ENCODE data around the gene ZNF827.

ZNF827 gene

DNA sequence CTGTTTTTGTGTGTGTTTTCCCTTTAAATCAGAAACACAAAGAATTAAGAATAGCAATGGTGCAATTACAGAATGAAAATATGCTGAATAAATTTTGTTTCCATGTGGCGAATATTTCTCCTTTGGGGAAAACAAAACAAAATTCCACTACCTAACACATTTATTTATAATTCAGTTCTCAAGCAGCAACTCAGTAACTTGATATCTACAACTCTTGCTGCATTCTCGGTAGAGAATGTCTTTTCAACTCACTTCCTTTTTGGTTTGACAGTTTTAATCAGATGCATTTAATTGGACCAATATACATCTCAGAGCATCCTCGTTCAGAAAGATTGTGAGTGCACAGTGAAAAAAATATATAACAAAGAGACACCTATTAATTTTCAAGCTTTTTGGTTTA lies 30.8 kb downstream of the ZNF827 start:
- no peak for TF ChIP-seq CTCF (IDR thresholded peaks at IDR 0.05; ENCODE audit: extremely low read depth, insufficient read depth, missing control alignments)
- DNase-seq (ENCODE audit: low spot score), result no peak
- in situ Hi-C loops (cut with MboI; ENCODE audit: low pct_unique_long_range_greater_than_20kb, low sequenced_read_pairs, unreplicated experiment), result no loop called here

DNA sequence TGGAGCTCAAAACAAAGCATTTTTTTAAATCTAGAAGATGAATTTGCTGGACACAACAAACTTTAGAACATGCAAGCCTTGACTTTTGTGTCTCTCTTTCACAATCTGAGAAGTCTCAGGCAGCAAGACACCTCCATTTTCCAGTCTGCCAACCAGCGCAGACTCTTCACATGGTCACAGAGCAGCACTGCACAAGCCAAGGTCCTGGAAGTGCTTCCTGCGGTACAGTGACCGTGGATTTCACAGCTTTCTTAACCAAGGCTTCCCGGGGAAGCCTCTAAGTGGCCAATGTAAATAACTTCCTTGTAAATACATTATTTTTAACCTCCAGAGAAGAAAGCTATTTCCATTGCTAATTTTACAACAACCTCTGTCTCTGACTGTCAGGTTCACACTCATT lies 31.2 kb downstream of the ZNF827 start:
- in situ Hi-C loops (cut with MboI; ENCODE audit: low pct_unique_long_range_greater_than_20kb, low sequenced_read_pairs, unreplicated experiment), result no loop called here
- no peak for TF ChIP-seq CTCF (IDR thresholded peaks at IDR 0.05; ENCODE audit: extremely low read depth, insufficient read depth, missing control alignments)
- no peak for DNase-seq (ENCODE audit: low spot score)

- no peak for DNase-seq (ENCODE audit: low spot score)
- in situ Hi-C loops (cut with MboI; ENCODE audit: low pct_unique_long_range_greater_than_20kb, low sequenced_read_pairs, unreplicated experiment), result no loop called here
- no peak for TF ChIP-seq CTCF (IDR thresholded peaks at IDR 0.05; ENCODE audit: extremely low read depth, insufficient read depth, missing control alignments)
Measured at GRCh38 chr4:145904413-145905177, 34.0 kb downstream of the ZNF827 start.

DNA sequence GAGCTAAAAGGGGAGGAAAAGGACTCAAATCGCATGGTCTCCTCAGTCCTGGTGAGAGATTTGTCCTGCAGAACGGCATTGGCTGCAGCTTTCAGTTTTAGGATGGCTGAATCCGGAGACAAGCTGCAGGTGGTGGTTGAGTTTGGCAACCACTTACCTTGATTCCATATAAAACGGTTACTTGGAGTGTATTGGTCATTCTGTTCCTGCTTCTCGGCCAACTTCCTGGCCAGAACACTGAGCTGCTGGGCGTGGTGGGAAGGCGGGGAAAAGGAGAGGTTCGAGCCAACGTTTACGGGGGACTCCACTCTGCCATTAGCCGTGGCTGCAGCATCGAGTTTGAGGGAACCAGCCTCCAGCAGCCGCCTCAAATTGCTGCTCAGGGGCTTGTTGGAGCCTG lies 36.1 kb downstream of the ZNF827 start:
- DNase-seq (ENCODE audit: low spot score), result no peak
- no peak for TF ChIP-seq CTCF (IDR thresholded peaks at IDR 0.05; ENCODE audit: extremely low read depth, insufficient read depth, missing control alignments)
- in situ Hi-C loops (cut with MboI; ENCODE audit: low pct_unique_long_range_greater_than_20kb, low sequenced_read_pairs, unreplicated experiment), result no loop called here

- in situ Hi-C loops (cut with MboI; ENCODE audit: low pct_unique_long_range_greater_than_20kb, low sequenced_read_pairs, unreplicated experiment), result no loop called here
- no peak for DNase-seq (ENCODE audit: low spot score)
- TF ChIP-seq CTCF (IDR thresholded peaks at IDR 0.05; ENCODE audit: extremely low read depth, insufficient read depth, missing control alignments), result no peak
Measured at GRCh38 chr4:145899886-145900460, 38.6 kb downstream of the ZNF827 start.

DNA sequence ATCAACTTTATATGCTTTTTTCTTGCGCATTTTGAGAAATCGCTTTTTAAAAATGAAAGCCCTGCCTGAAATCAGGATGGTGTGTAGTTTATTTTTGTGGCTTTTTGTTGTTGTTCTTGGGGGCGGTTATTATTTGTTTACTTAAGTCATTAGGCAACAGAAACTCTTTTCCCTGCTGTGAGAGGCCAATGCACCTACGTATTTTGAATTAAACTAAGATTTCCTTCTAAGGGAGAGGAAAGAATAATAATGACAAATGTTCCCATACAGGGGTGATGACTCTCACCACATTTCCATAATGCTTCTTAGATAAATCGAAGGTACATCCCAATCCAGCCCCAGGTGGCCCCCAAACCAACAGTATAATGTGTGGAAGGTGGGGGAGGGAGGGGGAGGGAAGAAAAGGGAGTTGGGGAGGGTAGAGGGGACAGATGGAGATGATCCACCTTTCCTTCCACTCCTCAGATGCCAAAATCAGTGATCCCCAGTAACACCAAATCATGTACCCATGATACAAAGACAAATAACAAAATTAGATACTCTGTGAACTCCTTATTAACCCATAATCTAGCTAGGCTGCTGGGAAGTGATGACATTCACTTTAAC lies 39.6 kb downstream of the ZNF827 start:
- no peak for DNase-seq (ENCODE audit: low spot score)

More for the DNA sequence above, 39.6 kb downstream of the ZNF827 start:
- in situ Hi-C loops (cut with MboI; ENCODE audit: low pct_unique_long_range_greater_than_20kb, low sequenced_read_pairs, unreplicated experiment), result no loop called here
- TF ChIP-seq CTCF (IDR thresholded peaks at IDR 0.05; ENCODE audit: extremely low read depth, insufficient read depth, missing control alignments), result no peak
